Measurements from ENCODE around the gene RPS6KA2.

The RPS6KA2 gene

GRCh38 chr6:166361077-166361429, 266.0 kb downstream of the RPS6KA2 start:
- no peak overlapping the region for H3K4me3 ChIP-seq (ENCODE audit: low read length)
- no peak for TF ChIP-seq ZNF274 (IDR thresholded peaks at IDR 0.05; ENCODE audit: low read depth, low read length)

GRCh38 chr6:166360243-166361076, 266.6 kb downstream of the RPS6KA2 start:
- no peak for TF ChIP-seq ZNF274 (IDR thresholded peaks at IDR 0.05; ENCODE audit: low read depth, low read length)
- H3K4me3 ChIP-seq (ENCODE audit: low read length) = no peak overlapping the region
